ENCODE measurements around the gene CCDC70.

The CCDC70 gene

DNA sequence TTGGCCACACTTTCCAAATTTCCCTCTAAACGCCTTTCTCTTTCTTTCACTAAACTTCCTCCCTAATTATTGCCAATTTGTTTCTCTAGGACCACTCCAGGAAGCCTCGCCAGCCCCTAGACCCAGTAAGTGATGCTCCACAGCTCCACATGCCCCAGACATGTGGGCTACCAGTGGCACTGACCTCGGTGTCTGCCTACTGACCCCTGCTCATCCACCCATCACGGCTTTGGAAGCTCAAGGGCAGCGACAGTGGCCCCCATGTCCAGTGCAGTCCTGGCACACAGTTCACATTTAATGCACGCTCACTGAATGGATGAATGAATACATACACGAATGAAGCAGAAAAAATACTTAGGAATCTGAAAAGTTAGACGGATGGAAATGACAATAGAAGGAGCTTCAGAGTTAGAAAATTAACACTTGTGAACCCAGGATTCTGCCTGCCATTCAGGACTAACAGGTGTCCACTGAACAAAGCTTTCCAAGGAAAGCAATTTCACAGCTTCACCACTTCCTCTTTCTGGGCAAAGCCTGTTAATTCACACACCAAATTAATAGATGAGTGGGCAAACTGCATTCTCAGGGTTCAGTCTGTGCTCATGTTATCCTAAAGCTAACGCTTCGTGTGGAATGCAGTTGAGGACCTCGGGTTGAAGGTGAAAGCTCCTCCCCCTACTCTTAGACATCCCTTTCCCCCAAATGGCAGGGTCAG lies 50.9 kb downstream of the CCDC70 start:
- DNase-seq (ENCODE audit: low read depth), result no peak
- TF ChIP-seq, protein P1, sequence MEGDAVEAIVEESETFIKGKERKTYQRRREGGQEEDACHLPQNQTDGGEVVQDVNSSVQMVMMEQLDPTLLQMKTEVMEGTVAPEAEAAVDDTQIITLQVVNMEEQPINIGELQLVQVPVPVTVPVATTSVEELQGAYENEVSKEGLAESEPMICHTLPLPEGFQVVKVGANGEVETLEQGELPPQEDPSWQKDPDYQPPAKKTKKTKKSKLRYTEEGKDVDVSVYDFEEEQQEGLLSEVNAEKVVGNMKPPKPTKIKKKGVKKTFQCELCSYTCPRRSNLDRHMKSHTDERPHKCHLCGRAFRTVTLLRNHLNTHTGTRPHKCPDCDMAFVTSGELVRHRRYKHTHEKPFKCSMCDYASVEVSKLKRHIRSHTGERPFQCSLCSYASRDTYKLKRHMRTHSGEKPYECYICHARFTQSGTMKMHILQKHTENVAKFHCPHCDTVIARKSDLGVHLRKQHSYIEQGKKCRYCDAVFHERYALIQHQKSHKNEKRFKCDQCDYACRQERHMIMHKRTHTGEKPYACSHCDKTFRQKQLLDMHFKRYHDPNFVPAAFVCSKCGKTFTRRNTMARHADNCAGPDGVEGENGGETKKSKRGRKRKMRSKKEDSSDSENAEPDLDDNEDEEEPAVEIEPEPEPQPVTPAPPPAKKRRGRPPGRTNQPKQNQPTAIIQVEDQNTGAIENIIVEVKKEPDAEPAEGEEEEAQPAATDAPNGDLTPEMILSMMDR (IDR thresholded peaks at IDR 0.05; ENCODE audit: low read depth, low read length, missing control alignments), result no peak
- no peak overlapping the region for H3K4me3 ChIP-seq (ENCODE audit: low read depth, low read length)

DNA sequence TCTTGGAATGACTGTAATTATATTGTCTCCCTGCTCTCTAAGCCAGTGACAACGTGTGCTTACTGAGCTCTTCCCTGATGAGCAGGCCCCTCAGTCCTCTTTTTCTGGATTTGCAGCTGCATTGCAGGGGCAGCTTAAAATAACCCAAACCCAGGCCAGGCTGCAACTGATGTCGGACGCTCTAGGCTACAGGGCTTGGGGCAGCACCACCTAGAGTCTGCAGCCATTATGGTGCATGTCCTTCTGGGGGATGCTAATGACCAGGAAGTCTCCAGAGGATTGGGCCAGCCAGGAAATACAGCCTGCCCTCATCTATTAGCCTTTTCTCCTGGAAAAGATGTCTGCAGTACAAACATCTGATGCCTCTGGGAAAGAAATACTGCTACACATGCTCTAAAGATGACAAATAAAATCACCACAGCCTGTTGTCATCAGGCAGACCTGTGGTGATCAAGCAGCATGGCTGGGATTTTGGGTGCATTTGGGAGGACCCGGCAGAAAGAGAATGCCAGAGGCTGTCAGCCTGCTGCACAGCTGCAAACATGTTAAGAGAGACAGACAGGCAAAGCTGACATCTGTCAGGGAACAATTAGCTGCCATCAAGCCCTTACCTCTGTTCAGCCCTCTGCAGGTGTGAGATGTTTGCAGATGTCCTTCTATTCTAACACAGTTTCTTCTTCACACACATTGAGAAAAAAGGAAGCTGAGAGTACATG lies 51.8 kb downstream of the CCDC70 start:
- TF ChIP-seq, protein P1 (IDR thresholded peaks at IDR 0.05; ENCODE audit: low read depth, low read length, missing control alignments), result no peak
- DNase-seq (ENCODE audit: low read depth), result no peak
- no peak overlapping the region for H3K4me3 ChIP-seq (ENCODE audit: low read depth, low read length)

DNA sequence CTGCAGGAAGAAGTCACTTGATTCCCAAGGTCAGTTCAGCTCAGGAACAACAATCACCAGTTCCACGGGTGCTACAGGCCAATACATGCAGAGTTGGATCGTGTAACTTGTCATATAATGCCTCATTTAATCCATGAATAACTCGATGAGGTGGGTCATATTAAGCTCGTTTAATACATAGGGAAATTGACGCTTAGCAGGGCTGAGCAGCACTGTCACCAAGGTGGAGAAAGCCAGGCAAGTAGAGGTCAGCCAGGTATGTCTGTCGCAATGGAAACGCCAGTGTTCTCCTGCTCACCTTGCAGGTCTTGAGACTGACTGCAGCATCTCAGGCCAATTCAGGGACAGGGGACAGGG lies 52.3 kb downstream of the CCDC70 start:
- DNase-seq (ENCODE audit: low read depth), result no peak
- TF ChIP-seq, protein P1 (IDR thresholded peaks at IDR 0.05; ENCODE audit: low read depth, low read length, missing control alignments), result no peak
- H3K4me3 ChIP-seq (ENCODE audit: low read depth, low read length), result no peak overlapping the region

Measured in GM12864 (cell line).